ENCODE results near the gene MEG3. TPM values are rescaled to one million over a fixed set of nuclear protein-coding genes. Genes with fewer than 3 reads are reported as not detected.

MEG3 gene
- total RNA-seq, 3 donors from 2014 or later (not counting 1 experiment from before 2014, with no cell fraction given): 1.0 to 6.6 (median 1.9) TPM

- ATAC-seq (no peak), DNase-seq (no peak)
- no peak overlapping the region for H3K4me3 ChIP-seq (ENCODE audit: low read length)
- Mint-ChIP-seq H3K4me1 (no peaks in the 10 kb centered on the region), H3K27ac (no peak overlapping the region), H3K27me3 (ENCODE audit: low read depth in 2 of 2) (peaks cover 14 to 28% of the 10 kb centered on the region in 2 donors), H3K36me3 (no peaks in the 10 kb centered on the region), H3K9me3 (no peaks in the 10 kb centered on the region), H3K4me3 (no peak overlapping the region)
- no peaks in the 10 kb centered on the region for H3K4me1 ChIP-seq (ENCODE audit: control insufficient read depth, insufficient read depth, low read length)
- intact Hi-C loops (cut with micrococcal nuclease): no loop called here
- H3K27ac ChIP-seq (ENCODE audit: low read length): no peak overlapping the region
- H3K36me3 ChIP-seq (ENCODE audit: control insufficient read depth, insufficient read depth, low read length): no peaks in the 10 kb centered on the region
- no peaks in the 10 kb centered on the region for H3K9me3 ChIP-seq (ENCODE audit: control insufficient read depth, insufficient read depth, low read length)
- H3K27me3 ChIP-seq (ENCODE audit: control insufficient read depth, insufficient read depth, low read length): no peaks in the 10 kb centered on the region
- 77% methylated on average over 4 of the region's 5 CpGs for WGBS (ENCODE audit: insufficient coverage)
- no peak for TF ChIP-seq CTCF (IDR thresholded peaks at IDR 0.05)
Measured at GRCh38 chr14:100888789-100889315, 62.9 kb downstream of the MEG3 start.

- no peaks in the 10 kb centered on the region for H3K9me3 Mint-ChIP-seq
- no peaks in the 10 kb centered on the region for H3K36me3 Mint-ChIP-seq
- DNase-seq: peak in 1 of 2 donors; percentile 5
- H3K4me3 ChIP-seq (ENCODE audit: low read length): no peak overlapping the region
- TF ChIP-seq CTCF (IDR thresholded peaks at IDR 0.05): no peak
- H3K4me1 Mint-ChIP-seq: no peaks in the 10 kb centered on the region
- H3K4me1 ChIP-seq (ENCODE audit: control insufficient read depth, insufficient read depth, low read length): no peaks in the 10 kb centered on the region
- 95% methylated on average over 6 of the region's 6 CpGs for WGBS (ENCODE audit: insufficient coverage)
- no peaks in the 10 kb centered on the region for H3K9me3 ChIP-seq (ENCODE audit: control insufficient read depth, insufficient read depth, low read length)
- H3K4me3 Mint-ChIP-seq: no peak overlapping the region
- no peaks in the 10 kb centered on the region for H3K36me3 ChIP-seq (ENCODE audit: control insufficient read depth, insufficient read depth, low read length)
- intact Hi-C loops (cut with micrococcal nuclease): no loop called here
- ATAC-seq: no peak
- H3K27ac ChIP-seq (ENCODE audit: low read length): no peak overlapping the region
- no peak overlapping the region for H3K27ac Mint-ChIP-seq
- H3K27me3 Mint-ChIP-seq (ENCODE audit: low read depth in 2 of 2): peaks cover 14 to 28% of the 10 kb centered on the region in 2 donors
- no peaks in the 10 kb centered on the region for H3K27me3 ChIP-seq (ENCODE audit: control insufficient read depth, insufficient read depth, low read length)
Measured at GRCh38 chr14:100889641-100890040, 63.7 kb downstream of the MEG3 start.

GRCh38 chr14:100890061-100890850 lies 64.3 kb downstream of the MEG3 start:
- Histone ChIP-seq H3K4me3 (ENCODE audit: low read length) (no peak overlapping the region), H3K27me3 (ENCODE audit: control insufficient read depth, insufficient read depth, low read length) (no peaks in the 10 kb centered on the region), H3K4me1 (ENCODE audit: control insufficient read depth, insufficient read depth, low read length) (no peaks in the 10 kb centered on the region), H3K36me3 (ENCODE audit: control insufficient read depth, insufficient read depth, low read length) (no peaks in the 10 kb centered on the region), H3K9me3 (ENCODE audit: control insufficient read depth, insufficient read depth, low read length) (no peaks in the 10 kb centered on the region), H3K27ac (ENCODE audit: low read length) (no peak overlapping the region)
- TF ChIP-seq CTCF (IDR thresholded peaks at IDR 0.05): no peak
- Mint-ChIP-seq H3K4me3 (no peak overlapping the region), H3K9me3 (no peaks in the 10 kb centered on the region), H3K27ac (no peak overlapping the region), H3K4me1 (no peaks in the 10 kb centered on the region), H3K27me3 (ENCODE audit: low read depth in 2 of 2) (peaks cover 14 to 28% of the 10 kb centered on the region in 2 donors), H3K36me3 (no peaks in the 10 kb centered on the region)
- intact Hi-C loops (cut with micrococcal nuclease): no loop called here
- ATAC-seq (no peak), DNase-seq (no peak)
- 93% methylated on average over 6 of the region's 8 CpGs for WGBS (ENCODE audit: insufficient coverage)

Data from natural killer cell (primary cell).